Activated T-helper 1 cell treated with anti-CD3 and anti-CD28 coated beads, Interleukin-12 subunit alpha, Interleukin-12 subunit beta, Interleukin-2, Interleukin-4 antibody, amounts not matched to agents 30 ng/mL and 10 ng/mL and 1 ng/mL, durations not matched to agents 14 hours and 24 hours and 36 hours (primary cell): Measurements from ENCODE around the gene GRM5. TPM values are rescaled to one million over a fixed set of nuclear protein-coding genes. Genes with fewer than 3 reads are reported as not detected.
"Not testable (repeated sequence)": the region's sequence is repeated elsewhere in the genome, so short reads cannot be mapped to it uniquely, and the experiment has no call there.

ENCODE experiments used
- DNase-seq: peaks from one replicate; pipeline ENCODE4 v3.0.0; 2021; ENCODE audit warnings: low spot score
- H3K27ac Mint-ChIP-seq: one replicate; pipeline ENCODE4 v1.8.0; 2021; ENCODE audit warnings: mild to moderate bottlenecking, mixed read lengths
- H3K27me3 Mint-ChIP-seq: one replicate; pipeline ENCODE4 v1.8.0; 2022; ENCODE audit warnings: mild to moderate bottlenecking, moderate library complexity, mixed read lengths; ENCODE audit not compliant: insufficient read depth
- H3K36me3 Mint-ChIP-seq: one replicate; pipeline ENCODE4 v1.8.0; 2021; ENCODE audit warnings: low read depth, mixed read lengths
- H3K4me1 Mint-ChIP-seq: one replicate; pipeline ENCODE4 v1.8.0; 2021; ENCODE audit warnings: low read depth, mixed read lengths
- H3K4me3 Mint-ChIP-seq: one replicate; pipeline ENCODE4 v1.8.0; 2021; ENCODE audit warnings: mild to moderate bottlenecking, moderate library complexity, mixed read lengths
- H3K9me3 Mint-ChIP-seq: one replicate; pipeline ENCODE4 v1.8.0; 2021; ENCODE audit warnings: mixed read lengths
- intact Hi-C: fragments of 100-400 bp; cut with micrococcal nuclease; formaldehyde crosslinking; loops from one replicate; pipeline ENCODE4 v1.15.1; 2024
- total RNA-seq: library from RNA; stranded (reverse); gene quantifications from 2 replicates; pipeline ENCODE4 v1.2.3, GENCODE V29; 2022

Gene GRM5
- total RNA-seq, 1 donor from 2014 or later, result not detected

DNA sequence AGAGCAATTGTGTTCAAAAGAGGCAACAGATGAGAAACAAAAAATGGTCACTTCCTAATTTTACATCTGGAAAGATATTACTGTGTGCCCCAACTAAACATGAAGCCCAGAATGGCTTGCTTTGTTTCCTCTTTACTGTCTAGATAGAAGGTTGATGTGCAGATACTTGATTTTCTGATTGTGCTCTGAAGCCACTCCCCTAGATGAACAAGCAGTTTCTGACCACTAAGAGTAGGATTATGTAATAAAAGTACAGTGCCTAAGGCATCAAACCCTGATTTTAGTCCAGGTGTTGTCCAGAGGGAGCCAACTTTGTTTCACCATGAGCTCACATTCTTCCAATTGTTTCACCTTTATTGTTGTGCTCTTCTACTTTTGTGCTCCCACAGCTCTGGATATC lies 116.9 kb downstream of the GRM5 start:
- H3K27ac Mint-ChIP-seq, H3K9me3 Mint-ChIP-seq, H3K4me1 Mint-ChIP-seq, H3K27me3 Mint-ChIP-seq, H3K4me3 Mint-ChIP-seq, intact Hi-C loops, H3K36me3 Mint-ChIP-seq, DNase-seq: not testable (repeated sequence)

DNA sequence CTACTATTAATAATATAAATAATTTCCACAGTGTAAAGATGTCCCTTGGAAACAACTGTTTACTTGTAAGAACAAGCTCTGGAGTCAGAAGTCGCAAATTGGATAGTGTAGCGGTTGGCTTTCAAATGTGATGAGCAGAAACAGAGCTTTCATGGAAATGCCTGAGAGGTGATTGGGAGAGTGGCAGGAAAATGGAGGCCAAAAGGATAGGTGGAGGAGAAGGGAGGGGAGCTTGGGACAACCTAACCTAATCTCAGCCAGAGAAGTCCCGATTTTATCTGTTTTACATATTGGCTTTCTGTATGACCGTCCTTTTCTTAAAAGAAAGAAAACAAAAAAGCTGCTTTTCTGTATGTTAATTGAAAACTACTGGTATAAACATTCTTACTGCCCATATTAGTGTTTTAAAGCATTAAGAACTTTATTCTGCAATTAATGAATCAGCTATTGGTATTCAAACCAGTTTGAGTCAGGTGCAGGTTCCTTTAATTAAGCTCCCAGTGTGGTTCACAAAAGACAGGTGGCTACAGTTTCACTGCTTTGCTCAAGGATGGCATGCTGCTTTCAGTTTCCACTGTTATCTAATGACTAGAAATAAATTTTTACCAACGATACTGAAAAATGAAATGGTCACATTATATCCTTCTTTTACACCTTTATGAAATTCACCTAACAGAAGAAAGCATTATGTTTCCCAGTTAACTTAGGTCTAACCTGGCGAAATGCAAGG lies 117.8 kb downstream of the GRM5 start:
- DNase-seq, intact Hi-C loops, H3K27ac Mint-ChIP-seq, H3K27me3 Mint-ChIP-seq, H3K4me1 Mint-ChIP-seq, H3K9me3 Mint-ChIP-seq, H3K36me3 Mint-ChIP-seq, H3K4me3 Mint-ChIP-seq: not testable (repeated sequence)

DNA sequence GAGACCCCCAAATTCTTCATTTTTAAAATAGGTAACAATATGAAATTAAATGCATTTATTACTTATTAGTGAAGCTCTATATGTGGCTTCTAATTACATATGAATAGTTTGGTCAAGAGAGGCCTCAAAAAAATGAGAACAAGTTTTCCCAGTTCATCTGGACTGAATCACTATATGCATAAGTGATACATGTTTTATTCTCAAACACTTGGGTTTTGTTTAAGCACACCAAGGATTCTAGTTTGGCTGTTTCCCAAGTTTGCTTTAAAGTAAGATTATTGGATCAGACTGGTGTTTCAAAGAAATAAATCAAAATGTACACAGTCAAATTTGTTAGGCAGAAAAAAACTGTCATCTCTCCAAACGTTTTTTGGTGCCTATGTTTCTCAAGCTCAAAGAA lies 136.1 kb downstream of the GRM5 start:
- H3K36me3 Mint-ChIP-seq, H3K27ac Mint-ChIP-seq, DNase-seq, H3K4me3 Mint-ChIP-seq, H3K4me1 Mint-ChIP-seq, H3K27me3 Mint-ChIP-seq, H3K9me3 Mint-ChIP-seq, intact Hi-C loops: not testable (repeated sequence)

- DNase-seq, H3K27me3 Mint-ChIP-seq, H3K27ac Mint-ChIP-seq, H3K36me3 Mint-ChIP-seq, H3K4me1 Mint-ChIP-seq, H3K9me3 Mint-ChIP-seq, intact Hi-C loops, H3K4me3 Mint-ChIP-seq: not testable (repeated sequence)
These were observed 148.7 kb downstream of the GRM5 start for GRCh38 chr11:88917065-88917464.

GRCh38 chr11:88909500-88909899 lies 156.3 kb downstream of the GRM5 start:
- no peaks in the 10 kb centered on the region for H3K4me1 Mint-ChIP-seq
- no peak overlapping the region for H3K4me3 Mint-ChIP-seq
- DNase-seq, result no peak
- intact Hi-C loops, result no loop called here
- no peak overlapping the region for H3K27ac Mint-ChIP-seq
- H3K36me3 Mint-ChIP-seq, result no peaks in the 10 kb centered on the region
- H3K27me3 Mint-ChIP-seq, result peaks cover 2% of the 10 kb centered on the region
- H3K9me3 Mint-ChIP-seq, result no peaks in the 10 kb centered on the region

DNA sequence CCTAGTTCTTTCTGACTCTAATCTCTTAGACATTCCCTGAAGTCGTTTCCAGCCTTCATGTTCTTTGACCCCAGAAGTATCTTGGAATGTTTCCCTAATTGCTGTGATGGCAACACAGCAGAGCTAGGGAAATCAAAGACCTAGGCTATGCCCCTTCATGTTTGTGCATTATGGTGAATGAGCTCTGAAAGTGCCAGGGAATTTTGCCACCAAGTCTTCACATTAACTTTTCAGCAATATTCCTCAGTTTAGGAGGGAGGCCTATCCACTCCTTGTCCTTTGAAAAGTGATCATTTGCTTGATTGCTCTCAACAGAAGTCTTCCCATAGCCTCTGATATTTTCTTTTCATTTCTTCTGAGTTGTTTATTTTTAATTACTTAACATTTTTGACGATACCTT lies 164.3 kb downstream of the GRM5 start:
- H3K27me3 Mint-ChIP-seq, H3K4me3 Mint-ChIP-seq, H3K36me3 Mint-ChIP-seq, H3K27ac Mint-ChIP-seq, H3K4me1 Mint-ChIP-seq, DNase-seq, H3K9me3 Mint-ChIP-seq, intact Hi-C loops: not testable (repeated sequence)

GRCh38 chr11:88888855-88889254 lies 176.9 kb downstream of the GRM5 start:
- H3K27ac Mint-ChIP-seq, H3K36me3 Mint-ChIP-seq, H3K4me1 Mint-ChIP-seq, intact Hi-C loops, H3K4me3 Mint-ChIP-seq, DNase-seq, H3K27me3 Mint-ChIP-seq: not testable (repeated sequence)
- H3K9me3 Mint-ChIP-seq, result peaks cover 10% of the 10 kb centered on the region

GRCh38 chr11:88886796-88887195 lies 179.0 kb downstream of the GRM5 start:
- no peaks in the 10 kb centered on the region for H3K36me3 Mint-ChIP-seq
- peak; percentile 8 for DNase-seq
- H3K4me3 Mint-ChIP-seq, result no peak overlapping the region
- H3K27ac Mint-ChIP-seq, result no peak overlapping the region
- intact Hi-C loops, result loop anchor here (1.0 to 2.0 kb wide), 2 partner anchors 334 to 342 kb away; no protein-coding TSS in a partner anchor
- H3K9me3 Mint-ChIP-seq, result peaks cover 10% of the 10 kb centered on the region
- H3K4me1 Mint-ChIP-seq, result no peaks in the 10 kb centered on the region
- no peaks in the 10 kb centered on the region for H3K27me3 Mint-ChIP-seq

DNA sequence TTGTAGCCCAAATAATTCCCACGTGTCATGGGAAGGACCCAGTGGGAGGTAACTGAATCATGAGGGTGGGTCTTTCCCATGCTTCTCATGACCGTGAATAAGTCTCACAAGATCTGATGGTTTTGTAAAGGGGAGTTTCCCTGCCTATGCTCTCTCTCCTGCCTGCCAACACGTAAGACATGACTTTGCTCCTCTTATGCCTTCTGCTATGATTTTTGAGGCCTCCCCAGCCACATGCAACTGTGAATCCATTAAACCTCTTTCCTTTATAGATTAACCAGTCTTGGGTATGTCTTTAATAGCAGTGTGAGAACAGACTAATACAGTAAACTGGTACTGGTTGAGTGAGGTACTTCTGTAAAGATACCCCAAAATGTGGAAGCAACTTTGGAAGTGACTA lies 183.0 kb downstream of the GRM5 start:
- H3K27me3 Mint-ChIP-seq, H3K4me3 Mint-ChIP-seq, H3K27ac Mint-ChIP-seq, DNase-seq, H3K4me1 Mint-ChIP-seq, intact Hi-C loops, H3K36me3 Mint-ChIP-seq: not testable (repeated sequence)
- peaks cover 10% of the 10 kb centered on the region for H3K9me3 Mint-ChIP-seq

DNA sequence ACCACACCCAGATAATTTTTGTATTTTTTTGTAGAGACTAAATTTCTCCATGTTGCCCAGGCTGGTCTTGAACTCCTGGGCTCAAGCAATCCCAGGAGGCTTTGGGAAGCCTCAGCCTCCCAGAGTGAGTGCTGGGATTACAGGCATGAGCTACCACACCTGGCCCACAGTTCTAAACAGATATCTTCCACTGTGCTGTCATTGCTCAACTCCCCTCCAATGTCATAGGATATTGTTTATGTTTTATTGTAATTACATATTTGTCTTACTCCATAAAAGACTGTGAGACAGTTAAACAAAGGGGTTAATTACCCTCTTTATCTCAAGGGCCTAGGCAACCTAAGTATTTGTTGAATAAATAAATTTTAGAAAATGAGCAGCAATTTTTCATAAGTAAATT lies 204.2 kb downstream of the GRM5 start:
- Mint-ChIP-seq H3K9me3 (peaks cover 5% of the 10 kb centered on the region), H3K4me3 (no peak overlapping the region), H3K27me3 (no peaks in the 10 kb centered on the region), H3K4me1 (no peaks in the 10 kb centered on the region), H3K36me3 (no peaks in the 10 kb centered on the region), H3K27ac (no peak overlapping the region)
- DNase-seq, result no peak
- intact Hi-C loops, result no loop called here

DNA sequence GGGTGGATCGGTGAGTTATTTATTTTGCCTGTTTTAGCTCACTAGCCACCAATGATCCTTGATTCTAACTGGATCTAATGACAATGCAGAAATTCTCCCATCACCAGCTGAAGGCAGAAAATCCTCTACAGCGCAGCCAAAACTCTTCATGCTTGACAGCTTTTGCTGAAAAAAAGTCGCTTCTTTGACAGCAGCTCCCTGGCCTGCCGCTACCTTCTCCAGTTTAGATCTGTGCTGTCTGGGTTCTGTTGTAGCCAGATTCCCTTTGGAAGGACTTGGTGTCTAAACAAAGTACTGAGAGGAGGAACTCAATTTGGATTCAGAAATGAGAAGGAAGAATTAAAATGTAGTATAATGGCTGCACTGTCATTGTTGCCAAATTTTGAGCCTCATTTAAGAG lies 205.4 kb downstream of the GRM5 start:
- intact Hi-C loops, H3K36me3 Mint-ChIP-seq, DNase-seq, H3K9me3 Mint-ChIP-seq, H3K4me1 Mint-ChIP-seq, H3K27me3 Mint-ChIP-seq, H3K4me3 Mint-ChIP-seq, H3K27ac Mint-ChIP-seq: not testable (repeated sequence)

DNA sequence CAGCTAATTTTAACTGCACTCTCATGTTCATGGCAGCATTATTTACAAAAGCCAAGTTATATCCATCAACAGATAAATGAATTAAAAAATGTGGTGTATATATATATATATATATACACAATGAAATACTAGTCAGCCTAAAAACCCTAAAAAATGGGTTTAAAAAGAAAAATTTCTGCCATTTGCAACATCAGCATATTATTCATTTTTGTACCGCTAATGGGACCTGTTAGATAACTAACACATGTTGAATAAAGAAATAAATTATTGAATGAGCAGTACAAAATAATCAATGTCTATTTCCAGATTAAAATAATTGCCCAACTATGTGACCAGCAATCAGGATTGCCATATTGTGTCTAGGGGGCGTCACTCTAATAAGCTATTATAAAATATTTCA lies 211.8 kb downstream of the GRM5 start:
- intact Hi-C loops, H3K27ac Mint-ChIP-seq, H3K36me3 Mint-ChIP-seq, H3K27me3 Mint-ChIP-seq, H3K9me3 Mint-ChIP-seq, H3K4me3 Mint-ChIP-seq, DNase-seq, H3K4me1 Mint-ChIP-seq: not testable (repeated sequence)

GRCh38 chr11:88851547-88851946 lies 214.2 kb downstream of the GRM5 start:
- H3K9me3 Mint-ChIP-seq, H3K27ac Mint-ChIP-seq, H3K27me3 Mint-ChIP-seq, DNase-seq, H3K4me1 Mint-ChIP-seq, H3K4me3 Mint-ChIP-seq, H3K36me3 Mint-ChIP-seq, intact Hi-C loops: not testable (repeated sequence)

- not testable (repeated sequence) for H3K27ac Mint-ChIP-seq, H3K4me3 Mint-ChIP-seq, H3K27me3 Mint-ChIP-seq, H3K36me3 Mint-ChIP-seq, DNase-seq, H3K9me3 Mint-ChIP-seq, H3K4me1 Mint-ChIP-seq
- intact Hi-C loops, result loop anchor here (10.0 kb wide), 1 partner anchor 495 kb away; no protein-coding TSS in a partner anchor
These were observed 216.0 kb downstream of the GRM5 start for GRCh38 chr11:88849773-88850172.
